PC-9 (cell line): Measurements from ENCODE around the gene ALKBH5.

Source experiments
- EZH2 ChIP-seq: fragments of 200-600 bp; sonication (generic); IDR thresholded peaks from 2 replicates; pipeline ENCODE4 v1.8.0; 2017; ENCODE audit warnings: antibody characterized with exemption, low read depth
- TF ChIP-seq, protein P1 (sequence below): fragments of 200-600 bp; sonication (generic); conservative IDR thresholded peaks from 2 replicates; pipeline ENCODE4 v1.6.1; 2017; ENCODE audit warnings: mixed run types, antibody characterized with exemption, mild to moderate bottlenecking, moderate library complexity

DNA sequence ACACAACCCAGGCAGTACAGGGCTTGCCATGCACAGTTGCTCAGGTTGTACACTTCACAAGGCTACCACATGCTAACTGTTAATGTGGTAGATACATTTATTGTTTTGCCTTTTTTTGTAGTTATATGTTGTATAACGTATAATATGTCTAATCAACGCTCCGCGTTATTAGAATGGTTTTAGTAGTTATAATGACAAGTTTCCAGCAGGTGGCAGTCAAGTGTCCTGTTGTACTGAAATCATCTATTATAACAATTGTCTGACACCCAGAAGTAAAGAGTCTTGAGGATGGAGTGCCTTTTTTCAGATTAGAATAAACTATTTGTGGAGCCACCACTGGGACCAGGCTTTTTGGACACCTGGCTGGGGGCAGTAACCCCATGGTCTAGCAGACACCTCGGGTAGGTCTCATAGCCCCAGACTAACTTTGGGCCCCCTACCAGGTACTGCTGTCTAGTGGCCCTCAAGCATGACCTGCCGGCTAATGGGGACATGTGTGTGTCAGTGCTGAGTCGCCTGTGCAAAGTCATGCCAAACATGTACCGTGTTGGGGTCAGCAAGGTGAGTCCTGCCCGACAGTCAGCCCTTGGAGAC is 42.3 kb upstream of the ALKBH5 start:
- TF ChIP-seq, protein P1, sequence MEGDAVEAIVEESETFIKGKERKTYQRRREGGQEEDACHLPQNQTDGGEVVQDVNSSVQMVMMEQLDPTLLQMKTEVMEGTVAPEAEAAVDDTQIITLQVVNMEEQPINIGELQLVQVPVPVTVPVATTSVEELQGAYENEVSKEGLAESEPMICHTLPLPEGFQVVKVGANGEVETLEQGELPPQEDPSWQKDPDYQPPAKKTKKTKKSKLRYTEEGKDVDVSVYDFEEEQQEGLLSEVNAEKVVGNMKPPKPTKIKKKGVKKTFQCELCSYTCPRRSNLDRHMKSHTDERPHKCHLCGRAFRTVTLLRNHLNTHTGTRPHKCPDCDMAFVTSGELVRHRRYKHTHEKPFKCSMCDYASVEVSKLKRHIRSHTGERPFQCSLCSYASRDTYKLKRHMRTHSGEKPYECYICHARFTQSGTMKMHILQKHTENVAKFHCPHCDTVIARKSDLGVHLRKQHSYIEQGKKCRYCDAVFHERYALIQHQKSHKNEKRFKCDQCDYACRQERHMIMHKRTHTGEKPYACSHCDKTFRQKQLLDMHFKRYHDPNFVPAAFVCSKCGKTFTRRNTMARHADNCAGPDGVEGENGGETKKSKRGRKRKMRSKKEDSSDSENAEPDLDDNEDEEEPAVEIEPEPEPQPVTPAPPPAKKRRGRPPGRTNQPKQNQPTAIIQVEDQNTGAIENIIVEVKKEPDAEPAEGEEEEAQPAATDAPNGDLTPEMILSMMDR: peak; percentile 79
- TF ChIP-seq EZH2: no peak
